ENCODE results near the gene MMP24. TPM values are rescaled to one million over a fixed set of nuclear protein-coding genes. Genes with fewer than 3 reads are reported as not detected.

The MMP24 gene
- total and polyA plus RNA-seq, 2 donors (not counting 1 experiment from before 2014, with no cell fraction given): 0.17 to 0.49 TPM

GRCh38 chr20:35286899-35287508, 60.5 kb downstream of the MMP24 start:
- peaks cover 24% of the 10 kb centered on the region for H3K79me2 ChIP-seq (ENCODE audit: control insufficient read depth, insufficient read depth, low read length)
- TF ChIP-seq CTCF (conservative IDR thresholded peaks at IDR 0.05 in 1 of 2, IDR thresholded peaks at IDR 0.05 in 1 of 2; ENCODE audit: low read depth in 1 of 2, low read length in 2 of 2): no peak
- TF ChIP-seq EZH2 (IDR thresholded peaks at IDR 0.05; ENCODE audit: low read length, missing control alignments): no peak
- H3K27me3 ChIP-seq (ENCODE audit: control insufficient read depth, insufficient read depth, low read length): no peaks in the 10 kb centered on the region
- no peaks in the 10 kb centered on the region for H3K9me3 ChIP-seq (ENCODE audit: control insufficient read depth, insufficient read depth, low read depth, low read length)
- H2AFZ ChIP-seq (ENCODE audit: low read length): no peak overlapping the region
- no peak overlapping the region for H3K9ac ChIP-seq (ENCODE audit: insufficient read depth, low read length)
- no peak overlapping the region for H3K27ac ChIP-seq (ENCODE audit: insufficient read depth, low read length)
- H3K4me2 ChIP-seq (ENCODE audit: extremely low read depth, insufficient read depth, low read length): no peak overlapping the region
- peaks cover 7% of the 10 kb centered on the region for H3K4me1 ChIP-seq (ENCODE audit: control insufficient read depth, extremely low read depth, insufficient read depth, low read length)
- DNase-seq (ENCODE audit: low read depth in 2 of 2): no peak
- no peak overlapping the region for H3K4me3 ChIP-seq (replicated peaks in 1 of 4; ENCODE audit: control extremely low read depth in 1 of 4, insufficient read depth in 1 of 4, low read depth in 3 of 4, low read length in 4 of 4)
- no peaks in the 10 kb centered on the region for H4K20me1 ChIP-seq (ENCODE audit: control insufficient read depth, extremely low read depth, insufficient read depth, low read length)
- H3K36me3 ChIP-seq (ENCODE audit: control insufficient read depth, insufficient read depth, low read length): peaks cover 2% of the 10 kb centered on the region

- H2AFZ ChIP-seq (ENCODE audit: low read length): no peak overlapping the region
- peaks cover 7% of the 10 kb centered on the region for H3K4me1 ChIP-seq (ENCODE audit: control insufficient read depth, extremely low read depth, insufficient read depth, low read length)
- peaks cover 2% of the 10 kb centered on the region for H3K36me3 ChIP-seq (ENCODE audit: control insufficient read depth, insufficient read depth, low read length)
- peaks cover 17% of the 10 kb centered on the region for H3K79me2 ChIP-seq (ENCODE audit: control insufficient read depth, insufficient read depth, low read length)
- no peak overlapping the region for H3K4me3 ChIP-seq (replicated peaks in 1 of 4; ENCODE audit: control extremely low read depth in 1 of 4, insufficient read depth in 1 of 4, low read depth in 3 of 4, low read length in 4 of 4)
- DNase-seq (ENCODE audit: low read depth in 2 of 2): no peak
- no peak overlapping the region for H3K4me2 ChIP-seq (ENCODE audit: extremely low read depth, insufficient read depth, low read length)
- H3K27me3 ChIP-seq (ENCODE audit: control insufficient read depth, insufficient read depth, low read length): no peaks in the 10 kb centered on the region
- H3K27ac ChIP-seq (ENCODE audit: insufficient read depth, low read length): no peak overlapping the region
- H3K9me3 ChIP-seq (ENCODE audit: control insufficient read depth, insufficient read depth, low read depth, low read length): no peaks in the 10 kb centered on the region
- no peaks in the 10 kb centered on the region for H4K20me1 ChIP-seq (ENCODE audit: control insufficient read depth, extremely low read depth, insufficient read depth, low read length)
- H3K9ac ChIP-seq (ENCODE audit: insufficient read depth, low read length): no peak overlapping the region
- TF ChIP-seq EZH2 (IDR thresholded peaks at IDR 0.05; ENCODE audit: low read length, missing control alignments) (no peak), CTCF (conservative IDR thresholded peaks at IDR 0.05 in 1 of 2, IDR thresholded peaks at IDR 0.05 in 1 of 2; ENCODE audit: low read depth in 1 of 2, low read length in 2 of 2) (no peak)
These were observed 61.2 kb downstream of the MMP24 start for GRCh38 chr20:35287509-35288324.

GRCh38 chr20:35288325-35289060, 62.0 kb downstream of the MMP24 start:
- no peak for DNase-seq (ENCODE audit: low read depth in 2 of 2)
- Histone ChIP-seq H2AFZ (ENCODE audit: low read length) (no peak overlapping the region), H3K4me1 (ENCODE audit: control insufficient read depth, extremely low read depth, insufficient read depth, low read length) (peaks cover 3% of the 10 kb centered on the region), H3K36me3 (ENCODE audit: control insufficient read depth, insufficient read depth, low read length) (no peaks in the 10 kb centered on the region), H3K4me2 (ENCODE audit: extremely low read depth, insufficient read depth, low read length) (no peak overlapping the region), H3K27me3 (ENCODE audit: control insufficient read depth, insufficient read depth, low read length) (no peaks in the 10 kb centered on the region), H3K79me2 (ENCODE audit: control insufficient read depth, insufficient read depth, low read length) (peaks cover 10% of the 10 kb centered on the region), H4K20me1 (ENCODE audit: control insufficient read depth, extremely low read depth, insufficient read depth, low read length) (no peaks in the 10 kb centered on the region), H3K9me3 (ENCODE audit: control insufficient read depth, insufficient read depth, low read depth, low read length) (no peaks in the 10 kb centered on the region), H3K4me3 (replicated peaks in 1 of 4; ENCODE audit: control extremely low read depth in 1 of 4, insufficient read depth in 1 of 4, low read depth in 3 of 4, low read length in 4 of 4) (no peak overlapping the region), H3K27ac (ENCODE audit: insufficient read depth, low read length) (no peak overlapping the region), H3K9ac (ENCODE audit: insufficient read depth, low read length) (no peak overlapping the region)
- TF ChIP-seq EZH2 (IDR thresholded peaks at IDR 0.05; ENCODE audit: low read length, missing control alignments) (no peak), CTCF (conservative IDR thresholded peaks at IDR 0.05 in 1 of 2, IDR thresholded peaks at IDR 0.05 in 1 of 2; ENCODE audit: low read depth in 1 of 2, low read length in 2 of 2) (no peak)

Measured in fibroblast of lung (primary cell).